ENCODE results near the gene ANKLE1.
"Not testable (repeated sequence)": the region's sequence is repeated elsewhere in the genome, so short reads cannot be mapped to it uniquely, and the experiment has no call there.

ANKLE1 gene

GRCh38 chr19:17248011-17248776 is 33.5 kb upstream of the ANKLE1 start:
- FAIRE-seq: no peak

- no peak for FAIRE-seq
These were observed 31.7 kb upstream of the ANKLE1 start for GRCh38 chr19:17249887-17250548.

- no peak for FAIRE-seq
These were observed 27.1 kb upstream of the ANKLE1 start for GRCh38 chr19:17254636-17255035.

GRCh38 chr19:17255150-17255621 is 26.5 kb upstream of the ANKLE1 start:
- FAIRE-seq: no peak

GRCh38 chr19:17256130-17256529 is 25.6 kb upstream of the ANKLE1 start:
- FAIRE-seq: no peak

GRCh38 chr19:17259118-17259780 is 22.5 kb upstream of the ANKLE1 start:
- FAIRE-seq: no peak

GRCh38 chr19:17259934-17260333 is 21.8 kb upstream of the ANKLE1 start:
- FAIRE-seq: no peak

- FAIRE-seq: no peak
These were observed 20.8 kb upstream of the ANKLE1 start for GRCh38 chr19:17260842-17261325.

GRCh38 chr19:17262557-17262956 is 19.1 kb upstream of the ANKLE1 start:
- FAIRE-seq: no peak

GRCh38 chr19:17263712-17264640 is 17.7 kb upstream of the ANKLE1 start:
- FAIRE-seq: no peak

- FAIRE-seq: no peak
These were observed 17.1 kb upstream of the ANKLE1 start, which contains the start of gene USHBP1 for GRCh38 chr19:17264641-17264979. Gene USHBP1 (minus strand): TSS chr19:17264745. CDS start chr19:17264299, 446 bp downstream.

- no peak for FAIRE-seq
These were observed 15.7 kb upstream of the ANKLE1 start for GRCh38 chr19:17266026-17266425.

- no peak for FAIRE-seq
These were observed 15.1 kb upstream of the ANKLE1 start for GRCh38 chr19:17266589-17266974.

GRCh38 chr19:17266975-17267788 is 14.5 kb upstream of the ANKLE1 start, which contains the start of gene BABAM1:
Gene BABAM1 (plus strand): TSS chr19:17267443. CDS start chr19:17268807, 1,364 bp downstream.
- FAIRE-seq: peak; percentile 99

GRCh38 chr19:17268754-17269153 is 12.9 kb upstream of the ANKLE1 start:
- no peak for FAIRE-seq

GRCh38 chr19:17274892-17275291 is 6.8 kb upstream of the ANKLE1 start:
- FAIRE-seq: not testable (repeated sequence)

- FAIRE-seq: no peak
These were observed 6.1 kb upstream of the ANKLE1 start for GRCh38 chr19:17275441-17276175.

GRCh38 chr19:17279436-17279835 is 2.3 kb upstream of the ANKLE1 start:
- FAIRE-seq: no peak

- no peak for FAIRE-seq
These were observed 906 bp downstream of the ANKLE1 start for GRCh38 chr19:17282488-17283125.

GRCh38 chr19:17283504-17283996 is 1.8 kb downstream of the ANKLE1 start:
- no peak for FAIRE-seq
